ENCODE results near the gene SSH2. TPM values are rescaled to one million over a fixed set of nuclear protein-coding genes. Genes with fewer than 3 reads are reported as not detected.

SSH2 gene
- total and polyA plus RNA-seq, 2 of the 13 experiments (the other 11 are each of a cell fraction or from before 2014, with no cell fraction given), result 6.0 to 6.4 TPM

- TF ChIP-seq NFAT5 (CRISPR knock-in tag; IDR thresholded peaks at IDR 0.05) (no peak), ZBTB1 (CRISPR knock-in tag; IDR thresholded peaks at IDR 0.05; ENCODE audit: borderline replicate concordance) (no peak), ZMYM3 (CRISPR knock-in tag; IDR thresholded peaks at IDR 0.05) (no peak), ZNF703 (CRISPR knock-in tag; IDR thresholded peaks at IDR 0.05; ENCODE audit: borderline replicate concordance) (no peak), ZBTB38 (CRISPR knock-in tag; IDR thresholded peaks at IDR 0.05) (no peak), CBX5 (CRISPR knock-in tag; IDR thresholded peaks at IDR 0.05; ENCODE audit: borderline replicate concordance) (no peak)
Observed at GRCh38 chr17:29677824-29678223, 252.2 kb downstream of the SSH2 start (continued).

- Histone ChIP-seq H2AFZ (ENCODE audit: low read length) (no peak overlapping the region), H3K4me1 (ENCODE audit: insufficient read depth, low read length) (no peaks in the 10 kb centered on the region), H3K9me3 (ENCODE audit: low read length) (no peaks in the 10 kb centered on the region), H3K27ac (ENCODE audit: extremely low read length, insufficient read depth, low read length) (no peak overlapping the region), H3K4me2 (ENCODE audit: low read depth, low read length) (no peak overlapping the region), H3K36me3 (replicated peaks in 1 of 2; ENCODE audit: control insufficient read depth in 1 of 2, insufficient read depth in 2 of 2, low read length in 2 of 2) (peaks cover 0 to 9% of the 10 kb centered on the region in 2 experiments; a peak in 1 of 5 replicates), H3K27me3 (ENCODE audit: control insufficient read depth in 1 of 2, insufficient read depth in 2 of 2, low read length in 2 of 2) (no peaks in the 10 kb centered on the region), H3K9ac (ENCODE audit: insufficient read depth, low read depth, low read length) (no peak overlapping the region), H3K79me2 (ENCODE audit: insufficient read depth, low read length) (no peaks in the 10 kb centered on the region), H4K20me1 (ENCODE audit: insufficient read depth, low read length) (no peaks in the 10 kb centered on the region), H3K4me3 (replicated peaks in 1 of 3; ENCODE audit: insufficient read depth in 1 of 3, low read depth in 2 of 3, low read length in 3 of 3) (no peak overlapping the region)
- no TSS peak for BruUV-seq (replicated peaks)
- ChIA-PET CTCF (ENCODE audit: low intra/inter-chr PET ratio, low total read pairs) (no interaction called here), POLR2A (no interaction called here)
- in situ Hi-C loops (cut with HindIII; ENCODE audit: extremely low pct_ligation_motif_present, low pct_unique_long_range_greater_than_20kb), result no loop called here
- intact Hi-C loops (cut with micrococcal nuclease; ENCODE audit: unreplicated experiment), result no loop called here
- WGBS (ENCODE audit: low lambda C conversion rate), result 96% methylated on average over 3 of the region's 3 CpGs
- DNase-seq (ENCODE audit: low spot score) (no peak), ATAC-seq (no peak), FAIRE-seq (no peak)
- no peak for TF ChIP-seq RCOR2 (CRISPR knock-in tag; IDR thresholded peaks at IDR 0.05)
- no peak for TF ChIP-seq MTA3 (CRISPR knock-in tag; IDR thresholded peaks at IDR 0.05)
- TF ChIP-seq TSC22D2 (CRISPR knock-in tag; IDR thresholded peaks at IDR 0.05; ENCODE audit: borderline replicate concordance), result no peak
- no peak for TF ChIP-seq ARNT2 (CRISPR knock-in tag; IDR thresholded peaks at IDR 0.05; ENCODE audit: low read depth)
- TF ChIP-seq ZNF781 (CRISPR knock-in tag; IDR thresholded peaks at IDR 0.05; ENCODE audit: borderline replicate concordance, not compliant biosample characterization), result no peak
- no peak for TF ChIP-seq ZNF839 (CRISPR knock-in tag; IDR thresholded peaks at IDR 0.05; ENCODE audit: borderline replicate concordance)
- no peak for TF ChIP-seq RBM39 (IDR thresholded peaks at IDR 0.05; ENCODE audit: low read depth, low read length, poor library complexity, severe bottlenecking)
- TF ChIP-seq ARID3A (IDR thresholded peaks at IDR 0.05; ENCODE audit: low read depth, low read length), result no peak
- no peak for TF ChIP-seq MATR3 (CRISPR knock-in tag; IDR thresholded peaks at IDR 0.05)
- TF ChIP-seq AKAP8 (CRISPR knock-in tag; IDR thresholded peaks at IDR 0.05), result no peak
Observed at GRCh38 chr17:29677221-29677791, 252.7 kb downstream of the SSH2 start.

Data from HepG2 (cell line).